Smooth muscle cell (in vitro differentiated cells): ENCODE measurements around the gene HSD17B14. TPM values are rescaled to one million over a fixed set of nuclear protein-coding genes. Genes with fewer than 3 reads are reported as not detected.

ENCODE experiments used
- DNase-seq: peaks from one replicate; lab custom pipeline; 2025; ENCODE audit not compliant: unreplicated experiment; lab: John Stamatoyannopoulos, UW
- H2AFZ ChIP-seq: fragments of 200-600 bp; sonication (generic); 2 replicates; pipeline ENCODE4 v1.6.0; 2016; ENCODE audit warnings: antibody characterized with exemption, low read depth, mild to moderate bottlenecking
- H3F3A ChIP-seq: fragments of 200-600 bp; sonication (generic); 2 replicates; pipeline ENCODE4 v1.6.0; 2017; ENCODE audit warnings: antibody characterized with exemption, low read depth
- H3K27ac ChIP-seq: fragments of 200-600 bp; sonication (generic); 2 replicates; pipeline ENCODE4 v1.5.1; 2016; ENCODE audit warnings: low read depth, mild to moderate bottlenecking
- H3K27me3 ChIP-seq: fragments of 200-600 bp; sonication (generic); 2 replicates; pipeline ENCODE4 v1.6.1; 2016; ENCODE audit warnings: low read depth, mild to moderate bottlenecking
- H3K36me3 ChIP-seq: fragments of 200-600 bp; sonication (generic); 2 replicates; pipeline ENCODE4 v1.5.1; 2016; ENCODE audit warnings: low read depth
- H3K4me1 ChIP-seq: fragments of 200-600 bp; sonication (generic); 2 replicates; pipeline ENCODE4 v1.5.1; 2016; ENCODE audit warnings: low read depth
- H3K4me2 ChIP-seq: fragments of 200-600 bp; sonication (generic); 2 replicates; pipeline ENCODE4 v1.6.0; 2016; ENCODE audit warnings: mild to moderate bottlenecking
- H3K4me3 ChIP-seq: fragments of 200-600 bp; sonication (generic); 2 replicates; pipeline ENCODE4 v1.5.1; 2016; ENCODE audit warnings: mild to moderate bottlenecking
- H3K79me2 ChIP-seq: fragments of 200-600 bp; sonication (generic); 2 replicates; pipeline ENCODE4 v1.6.0; 2016; ENCODE audit warnings: low read depth, mild to moderate bottlenecking
- H3K9ac ChIP-seq: fragments of 200-600 bp; sonication (generic); 2 replicates; pipeline ENCODE4 v1.6.0; 2016; ENCODE audit warnings: low read depth
- H3K9me3 ChIP-seq: fragments of 200-600 bp; sonication (generic); replicated peaks from 2 replicates; pipeline ENCODE4 v1.5.1; 2016; ENCODE audit warnings: low read depth
- H4K20me1 ChIP-seq: fragments of 200-600 bp; sonication (generic); 2 replicates; pipeline ENCODE4 v1.6.0; 2016; ENCODE audit warnings: low read depth
- WGBS: methylation state at CpG from one replicate; pipeline ENCODE4 v1.1.7; 2016; ENCODE audit warnings: low lambda C conversion rate; 5-methylcytosine and 5-hydroxymethylcytosine counted together
- polyA plus RNA-seq: library from polyadenylated mRNA; unstranded; fragments of >200 nt; fragmentation: Nextera tagmentation; extraction: Ambion mirVana; gene quantifications from 2 replicates; pipeline ENCODE4 v1.2.1, GENCODE V29; 2016
- total RNA-seq: library from RNA; depleted of rRNA; stranded (reverse); fragments of >200 nt; gene quantifications from 2 replicates; pipeline ENCODE4 v1.2.3, GENCODE V29; 2014
- TF ChIP-seq, protein P1 (sequence below): fragments of 200-600 bp; sonication (generic); IDR thresholded peaks from 2 replicates; pipeline ENCODE4 v1.5.1; 2017; ENCODE audit warnings: borderline replicate concordance, mild to moderate bottlenecking, antibody characterized with exemption; ENCODE audit not compliant: insufficient read depth, poor library complexity, severe bottlenecking

The HSD17B14 gene
- total and polyA plus RNA-seq, 2 experiments from 2014 or later: 16.4 to 19.3 TPM

DNA sequence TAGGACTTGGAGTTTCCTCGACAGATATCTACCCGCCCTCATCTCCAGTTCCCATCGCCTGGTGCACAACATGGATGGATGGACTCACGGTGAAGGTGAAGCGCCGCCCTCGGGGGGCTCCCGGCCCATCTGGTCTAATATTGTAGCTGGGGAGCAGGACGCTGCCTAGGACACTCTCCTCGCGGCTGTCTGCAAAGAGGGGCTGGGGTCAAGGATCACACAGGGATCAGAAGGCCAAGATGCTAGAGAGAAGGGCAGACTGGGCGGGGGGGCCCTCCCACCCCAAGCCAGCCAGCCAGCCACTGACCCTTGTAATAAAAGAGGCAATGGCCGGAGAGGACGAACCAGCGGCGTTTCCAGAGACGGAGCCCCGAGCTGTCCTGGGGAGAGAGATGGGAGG lies 25.0 kb upstream of the HSD17B14 start:
- Histone ChIP-seq H4K20me1 (no peaks in the 10 kb centered on the region), H3K9me3 (no peaks in the 10 kb centered on the region), H2AFZ (no peak overlapping the region), H3K4me3 (no peak overlapping the region), H3K9ac (no peak overlapping the region), H3K27me3 (no peaks in the 10 kb centered on the region), H3K36me3 (no peaks in the 10 kb centered on the region), H3F3A (no peaks in the 10 kb centered on the region), H3K4me1 (peaks cover 4% of the 10 kb centered on the region), H3K27ac (no peak overlapping the region), H3K79me2 (peaks cover 2% of the 10 kb centered on the region), H3K4me2 (no peak overlapping the region)
- TF ChIP-seq, protein P1, sequence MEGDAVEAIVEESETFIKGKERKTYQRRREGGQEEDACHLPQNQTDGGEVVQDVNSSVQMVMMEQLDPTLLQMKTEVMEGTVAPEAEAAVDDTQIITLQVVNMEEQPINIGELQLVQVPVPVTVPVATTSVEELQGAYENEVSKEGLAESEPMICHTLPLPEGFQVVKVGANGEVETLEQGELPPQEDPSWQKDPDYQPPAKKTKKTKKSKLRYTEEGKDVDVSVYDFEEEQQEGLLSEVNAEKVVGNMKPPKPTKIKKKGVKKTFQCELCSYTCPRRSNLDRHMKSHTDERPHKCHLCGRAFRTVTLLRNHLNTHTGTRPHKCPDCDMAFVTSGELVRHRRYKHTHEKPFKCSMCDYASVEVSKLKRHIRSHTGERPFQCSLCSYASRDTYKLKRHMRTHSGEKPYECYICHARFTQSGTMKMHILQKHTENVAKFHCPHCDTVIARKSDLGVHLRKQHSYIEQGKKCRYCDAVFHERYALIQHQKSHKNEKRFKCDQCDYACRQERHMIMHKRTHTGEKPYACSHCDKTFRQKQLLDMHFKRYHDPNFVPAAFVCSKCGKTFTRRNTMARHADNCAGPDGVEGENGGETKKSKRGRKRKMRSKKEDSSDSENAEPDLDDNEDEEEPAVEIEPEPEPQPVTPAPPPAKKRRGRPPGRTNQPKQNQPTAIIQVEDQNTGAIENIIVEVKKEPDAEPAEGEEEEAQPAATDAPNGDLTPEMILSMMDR: no peak
- WGBS: 95% methylated on average over 18 of the region's 18 CpGs
- DNase-seq: no peak

DNA sequence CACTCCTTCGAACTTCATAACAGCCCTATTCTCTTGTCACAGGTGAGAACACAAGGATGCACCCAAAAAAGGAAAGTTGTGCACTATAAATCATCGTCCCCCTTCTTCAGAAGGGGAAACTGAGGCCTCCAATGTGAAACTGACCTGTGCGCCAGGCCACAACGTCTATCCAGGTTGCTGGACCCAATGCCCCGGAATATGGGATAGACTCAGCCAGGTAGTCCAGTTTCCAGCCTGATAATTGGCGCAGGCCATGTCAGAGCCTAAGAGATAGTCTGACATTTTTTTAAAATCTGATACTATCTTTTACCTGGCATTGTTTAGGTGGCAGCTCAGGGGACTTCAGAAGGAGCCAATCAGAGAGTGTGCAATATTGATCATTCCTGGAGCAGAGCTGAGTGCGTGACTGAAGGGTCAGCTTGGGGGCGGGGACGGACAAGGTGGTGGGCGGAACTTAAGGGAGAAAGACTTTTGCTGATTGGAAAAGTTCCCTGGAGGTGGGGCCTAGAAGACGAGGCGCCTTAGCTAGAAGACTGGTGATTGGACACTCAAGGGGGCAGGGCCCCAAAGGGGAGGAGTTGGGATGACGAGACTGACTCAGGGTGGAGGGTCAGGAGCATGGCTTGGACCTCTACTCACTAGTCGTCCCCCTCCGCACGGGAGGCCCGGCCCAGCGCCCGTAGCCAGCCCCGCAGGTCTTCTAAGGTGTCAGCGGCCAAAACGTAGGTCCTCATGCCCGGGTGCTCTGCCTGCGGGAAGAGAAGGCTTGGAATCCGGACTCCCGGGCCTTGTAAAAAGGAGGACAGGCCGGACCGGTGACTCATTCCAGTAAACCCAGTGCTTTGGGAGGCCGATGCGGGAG lies 23.7 kb upstream of the HSD17B14 start:
- WGBS: 90% methylated on average over 30 of the region's 30 CpGs
- H3K4me2 ChIP-seq: no peak overlapping the region

DNA sequence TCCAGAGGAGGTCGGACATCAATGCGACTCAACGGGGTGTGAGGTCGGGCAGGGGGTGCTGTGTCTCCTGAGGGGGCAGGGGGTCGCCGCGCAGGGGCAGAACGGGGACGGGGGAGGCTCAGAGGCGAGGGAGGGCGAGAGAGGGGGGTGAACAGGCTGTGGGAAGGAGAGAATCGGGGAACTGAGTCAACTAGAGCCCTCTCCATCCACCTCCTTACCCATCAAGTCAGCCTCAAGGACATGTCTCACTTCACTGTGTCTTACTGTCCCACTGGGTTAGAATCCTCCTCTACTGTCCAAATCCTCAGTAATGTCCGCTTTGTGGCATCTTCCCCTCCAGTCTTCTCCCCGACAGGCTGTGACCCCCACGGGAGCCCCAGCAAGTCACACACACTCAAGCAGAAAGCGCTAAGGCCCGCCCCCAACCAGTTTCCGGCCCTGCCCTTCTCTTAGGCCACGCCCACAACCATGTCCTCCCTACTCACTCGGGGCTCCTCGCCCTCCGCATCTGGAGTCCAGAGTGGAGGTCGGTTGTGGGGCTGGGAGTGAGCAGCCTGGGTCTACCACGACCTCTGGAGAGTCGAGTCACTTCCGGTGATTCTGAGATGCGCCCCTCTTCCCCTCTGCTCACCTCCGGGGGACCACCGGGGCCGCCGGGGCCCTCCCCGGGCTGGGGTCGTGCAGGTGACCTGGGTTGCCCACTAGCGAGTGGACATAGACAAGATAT lies 22.9 kb upstream of the HSD17B14 start:
- WGBS: 91% methylated on average over 25 of the region's 34 CpGs
- no peaks in the 10 kb centered on the region for H3K36me3 ChIP-seq

More for the DNA sequence above, 23.7 kb upstream of the HSD17B14 start:
- Histone ChIP-seq H3K36me3 (no peaks in the 10 kb centered on the region), H3K4me1 (peaks cover 4% of the 10 kb centered on the region), H2AFZ (no peak overlapping the region), H3K27me3 (no peaks in the 10 kb centered on the region), H3K9ac (no peak overlapping the region), H4K20me1 (no peaks in the 10 kb centered on the region), H3F3A (no peaks in the 10 kb centered on the region), H3K4me3 (no peak overlapping the region), H3K9me3 (no peaks in the 10 kb centered on the region), H3K79me2 (no peaks in the 10 kb centered on the region), H3K27ac (no peak overlapping the region)
- no peak for DNase-seq
- TF ChIP-seq, protein P1: no peak

More for the DNA sequence above, 22.9 kb upstream of the HSD17B14 start:
- Histone ChIP-seq H4K20me1 (no peaks in the 10 kb centered on the region), H3K79me2 (no peaks in the 10 kb centered on the region), H3K27me3 (no peaks in the 10 kb centered on the region), H3K9me3 (no peaks in the 10 kb centered on the region), H3K9ac (no peak overlapping the region), H3K4me3 (no peak overlapping the region), H3K4me1 (peaks cover 4% of the 10 kb centered on the region), H3F3A (no peaks in the 10 kb centered on the region), H2AFZ (no peak overlapping the region), H3K27ac (no peak overlapping the region), H3K4me2 (no peak overlapping the region)
- TF ChIP-seq, protein P1: no peak
- no peak for DNase-seq
